ENCODE data around the gene GLIS1. TPM values are rescaled to one million over a fixed set of nuclear protein-coding genes. Genes with fewer than 3 reads are reported as not detected.
A peak's percentile ranks its signal among the peaks of the same experiment; 100 is the strongest.

Gene GLIS1
- total RNA-seq, 2 donors from 2014 or later, result 0.25 to 0.34 TPM

GRCh38 chr1:53738205-53739108, 507 bp downstream of the GLIS1 start:
- no peak for ATAC-seq

DNA sequence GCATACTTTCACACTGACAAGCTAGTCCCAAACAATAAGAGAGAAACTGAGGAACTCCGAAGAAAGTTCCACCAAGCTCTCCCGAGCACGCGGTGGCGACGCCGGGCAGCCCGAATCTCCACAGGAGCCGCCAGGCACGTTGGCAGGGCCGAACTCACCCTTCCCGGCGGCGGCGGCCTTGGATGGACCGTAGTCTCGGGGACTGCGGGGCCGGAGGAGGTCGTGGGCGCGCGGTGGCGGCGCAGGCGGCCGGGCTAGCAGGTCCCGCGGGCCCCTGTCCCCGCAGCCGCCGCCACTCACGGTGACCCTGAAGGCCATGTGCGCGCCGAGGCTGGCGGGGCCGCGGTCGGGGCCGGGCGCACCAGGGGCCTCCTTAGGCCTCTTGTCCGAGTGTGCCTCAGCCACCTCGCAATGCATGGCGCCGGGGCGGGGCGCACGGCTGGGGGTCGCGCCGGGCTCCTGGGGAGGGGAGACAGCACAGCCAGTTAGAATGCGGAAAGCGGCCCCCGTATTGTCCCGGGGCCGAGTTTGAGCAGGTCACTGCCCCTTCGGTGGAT, 1.2 kb downstream of the GLIS1 start:
- intact Hi-C loops (cut with DNase I, micrococcal nuclease), result no loop called here
- peak in 1 of 2 donors; percentile 7 for DNase-seq

More at GRCh38 chr1:53738205-53739108, 507 bp downstream of the GLIS1 start:
- DNase-seq, result peak in 1 of 2 donors; percentile 11
- intact Hi-C loops (cut with DNase I, micrococcal nuclease), result no loop called here

DNA sequence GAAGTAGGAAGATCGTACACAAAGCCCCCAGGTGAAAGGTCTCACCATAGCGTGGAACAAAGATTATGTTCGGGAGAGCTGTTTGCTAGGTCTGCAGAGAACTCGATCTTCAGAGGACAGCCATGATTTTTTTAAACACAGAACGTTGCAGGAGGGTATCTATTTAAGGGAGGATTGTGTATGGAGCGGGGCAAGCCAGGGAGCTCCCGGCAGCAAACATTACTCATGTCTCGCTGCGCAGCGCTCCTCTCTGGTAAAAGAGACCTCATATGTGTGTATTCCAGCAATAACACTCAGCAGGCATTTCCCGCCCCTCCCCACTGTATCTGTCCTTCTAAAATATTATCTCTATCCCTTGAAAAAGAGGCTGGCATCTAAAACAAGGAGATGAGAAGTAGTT, 2.7 kb downstream of the GLIS1 start:
- intact Hi-C loops (cut with DNase I, micrococcal nuclease), result no loop called here
- no peak for ATAC-seq
- DNase-seq, result no peak

More for the DNA sequence above, 1.2 kb downstream of the GLIS1 start:
- ATAC-seq, result no peak

GRCh38 chr1:53735681-53736080, 3.3 kb downstream of the GLIS1 start:
- ATAC-seq (no peak), DNase-seq (no peak)
- intact Hi-C loops (cut with DNase I, micrococcal nuclease), result no loop called here

DNA sequence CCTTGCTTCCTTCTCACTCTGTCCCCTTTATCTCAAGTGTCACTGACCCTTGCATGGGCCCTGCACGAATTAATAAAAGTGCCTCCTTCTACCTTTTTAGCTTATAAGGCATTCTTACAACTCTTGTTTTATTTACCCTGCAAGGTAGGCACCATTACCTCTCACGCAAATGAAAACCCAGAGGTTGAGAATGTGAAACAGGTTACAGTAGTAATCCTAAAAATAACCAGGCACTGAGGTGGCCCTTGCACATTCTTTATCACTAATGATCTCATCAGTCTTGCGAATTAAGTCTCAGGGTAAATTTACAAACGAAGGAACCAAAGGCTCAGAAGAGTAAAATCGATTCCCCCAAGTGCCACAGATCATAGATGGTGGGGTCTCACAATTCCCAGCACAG, 3.7 kb downstream of the GLIS1 start:
- DNase-seq (no peak), ATAC-seq (no peak)
- intact Hi-C loops (cut with DNase I, micrococcal nuclease), result no loop called here

- ATAC-seq (no peak), DNase-seq (no peak)
- intact Hi-C loops (cut with DNase I, micrococcal nuclease), result no loop called here
These were observed 4.2 kb downstream of the GLIS1 start for GRCh38 chr1:53734650-53735211.

DNA sequence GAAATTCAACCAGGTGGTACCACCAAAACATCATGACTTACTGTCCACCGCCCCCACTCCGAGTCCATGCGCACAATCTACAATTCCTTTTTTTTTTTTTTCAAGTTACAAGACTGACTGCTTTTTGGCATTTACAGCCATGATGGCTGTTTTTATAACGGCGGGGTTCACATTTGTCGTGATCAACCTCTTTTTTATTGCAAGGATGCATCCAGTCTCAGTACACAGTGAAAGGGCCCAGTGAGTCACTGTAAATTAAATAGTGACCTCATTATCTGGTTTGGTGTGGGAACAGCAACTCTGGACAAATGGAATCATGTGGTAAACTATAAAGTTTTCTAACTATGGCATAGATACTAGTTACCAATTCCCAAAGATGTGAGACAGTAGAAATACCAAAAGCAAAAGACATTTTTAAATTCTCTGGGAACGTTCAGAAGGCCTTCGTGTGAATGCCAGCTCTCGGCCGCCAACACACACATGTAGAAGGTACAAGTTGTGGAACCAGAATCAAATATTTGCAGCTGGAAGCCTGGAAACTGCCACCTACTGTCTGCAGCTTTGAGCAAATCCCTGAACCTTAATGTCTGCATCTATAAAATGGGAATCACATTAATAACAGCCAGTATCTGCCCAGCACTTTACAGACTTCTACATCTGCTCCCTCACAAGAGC, 4.9 kb downstream of the GLIS1 start:
- intact Hi-C loops (cut with DNase I, micrococcal nuclease), result no loop called here
- DNase-seq (no peak), ATAC-seq (no peak)

DNA sequence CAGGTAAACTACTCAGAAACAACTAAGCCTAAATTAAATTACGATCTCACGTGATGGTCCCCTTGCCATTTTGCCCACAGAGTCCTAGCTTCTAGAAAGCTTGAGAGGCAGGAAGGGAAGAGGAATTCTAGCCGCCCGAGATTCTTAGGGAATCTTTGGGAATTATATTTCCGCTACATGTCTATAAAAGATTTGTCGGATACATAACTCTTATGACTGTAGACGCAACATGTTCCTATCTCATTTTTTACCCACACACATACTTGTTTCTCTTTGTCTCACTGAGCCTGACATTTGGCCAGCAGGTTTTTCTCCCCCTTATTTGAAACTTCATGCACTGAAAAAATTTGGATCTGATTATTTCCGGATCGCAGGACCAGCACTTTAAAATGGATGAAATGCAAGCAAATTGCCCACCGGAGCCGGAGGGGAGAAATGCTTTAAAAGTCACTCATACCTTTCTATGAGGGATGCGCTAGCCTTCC, 5.5 kb downstream of the GLIS1 start:
- ATAC-seq (no peak), DNase-seq (no peak)
- intact Hi-C loops (cut with DNase I, micrococcal nuclease), result no loop called here

- intact Hi-C loops (cut with DNase I, micrococcal nuclease), result no loop called here
- DNase-seq (no peak), ATAC-seq (no peak)
These were observed 6.0 kb downstream of the GLIS1 start for GRCh38 chr1:53732912-53733317.

GRCh38 chr1:53732409-53732808, 6.6 kb downstream of the GLIS1 start:
- intact Hi-C loops (cut with DNase I, micrococcal nuclease), result no loop called here
- ATAC-seq (no peak), DNase-seq (no peak)

DNA sequence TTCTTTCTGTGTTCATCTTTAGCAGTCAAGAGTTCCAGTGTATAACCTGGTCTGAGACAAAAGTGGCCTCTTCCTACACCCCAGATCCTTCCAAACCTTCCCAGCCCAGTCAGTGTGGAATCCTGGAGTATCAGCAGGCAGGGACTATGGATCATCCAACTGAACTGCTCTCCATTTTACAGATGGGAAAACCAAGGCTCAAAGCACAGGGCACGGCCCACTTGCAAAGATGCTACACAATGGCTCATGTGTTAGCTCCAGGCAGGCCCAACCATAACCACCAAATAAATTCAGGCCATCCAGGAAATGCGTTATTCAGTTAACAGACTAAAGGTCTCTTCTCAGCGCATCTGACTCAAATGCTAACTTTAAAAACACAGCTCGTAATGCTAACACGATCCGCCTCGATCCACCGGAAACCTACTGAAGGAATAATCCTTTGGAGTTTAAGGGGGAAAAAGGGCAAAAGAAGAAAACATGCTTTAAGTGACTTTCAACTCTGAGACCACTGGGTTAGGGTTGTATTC, 7.1 kb downstream of the GLIS1 start:
- no peak for ATAC-seq
- intact Hi-C loops (cut with DNase I, micrococcal nuclease), result no loop called here
- DNase-seq, result no peak

GRCh38 chr1:53731043-53731600, 7.8 kb downstream of the GLIS1 start:
- DNase-seq (no peak), ATAC-seq (no peak)
- intact Hi-C loops (cut with DNase I, micrococcal nuclease), result no loop called here

DNA sequence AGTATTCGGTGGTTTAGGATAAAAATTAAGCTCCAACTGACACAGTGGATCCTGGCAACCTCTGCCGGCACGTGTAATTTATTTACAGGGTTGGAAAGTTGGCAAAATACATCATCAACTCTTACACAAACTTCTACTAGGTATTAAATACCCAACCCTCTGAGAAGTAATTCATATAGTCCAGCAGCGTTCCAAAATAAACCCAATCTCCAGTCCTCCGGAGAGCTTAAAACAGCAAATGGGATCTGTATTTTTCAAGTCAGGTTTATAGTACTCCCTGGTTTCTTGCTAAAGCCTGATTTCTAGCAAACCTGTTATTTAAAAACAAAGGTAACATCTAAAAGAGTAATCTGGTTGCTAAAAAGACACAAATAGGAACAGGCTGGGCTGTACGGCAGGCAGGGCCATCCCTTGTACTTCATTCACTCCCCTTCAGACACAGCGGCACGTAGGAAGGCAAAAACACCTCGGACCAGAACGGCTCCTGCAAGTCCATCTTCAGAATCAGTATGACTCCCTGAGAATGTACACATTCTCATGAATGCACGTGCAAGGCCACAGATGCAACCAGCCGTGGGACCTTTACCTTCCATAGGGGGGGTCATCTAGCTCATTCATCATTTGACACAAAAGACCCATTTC, 8.6 kb downstream of the GLIS1 start:
- DNase-seq (no peak), ATAC-seq (no peak)
- intact Hi-C loops (cut with DNase I, micrococcal nuclease), result no loop called here

GRCh38 chr1:53729456-53730223, 9.3 kb downstream of the GLIS1 start:
- ATAC-seq, result no peak
- DNase-seq, result no peak
- intact Hi-C loops (cut with DNase I, micrococcal nuclease), result no loop called here

DNA sequence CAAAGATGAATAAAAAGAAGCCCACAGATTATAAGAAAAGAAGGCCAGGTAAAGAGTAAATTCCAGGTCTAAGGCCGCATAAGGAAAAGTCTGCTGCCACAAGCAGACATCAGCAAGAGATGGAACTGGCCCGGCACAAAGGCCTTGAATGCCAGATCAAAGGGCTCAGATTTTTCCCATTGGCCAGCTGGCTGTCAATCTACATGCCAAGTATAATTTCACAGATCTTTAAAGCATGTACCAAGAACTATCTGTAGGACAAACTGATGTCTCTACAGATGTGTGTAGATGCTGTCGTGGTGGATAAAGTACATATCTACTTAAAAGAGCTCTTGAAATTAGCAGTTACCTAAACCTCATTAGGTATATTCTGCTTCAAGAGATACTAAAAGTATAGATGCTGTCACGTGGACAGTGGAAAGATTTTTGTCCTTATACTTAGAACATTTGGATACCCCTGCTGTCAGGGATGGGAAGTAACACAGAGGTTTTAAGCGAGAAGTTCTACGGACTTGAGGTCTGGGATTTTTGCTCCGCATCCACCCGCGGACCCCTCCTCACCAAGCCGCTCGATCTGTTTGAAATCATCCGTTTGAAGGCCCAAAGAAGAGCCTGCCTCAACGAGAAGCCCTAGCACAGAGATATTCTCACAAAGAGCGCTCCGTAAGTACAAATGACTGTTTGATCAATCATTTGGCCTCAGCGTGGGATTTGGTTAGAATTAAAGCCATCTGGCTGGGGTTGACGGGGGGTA, 10.1 kb downstream of the GLIS1 start:
- ATAC-seq (no peak), DNase-seq (no peak)
- intact Hi-C loops (cut with DNase I, micrococcal nuclease), result no loop called here

- DNase-seq (no peak), ATAC-seq (no peak)
- intact Hi-C loops (cut with DNase I, micrococcal nuclease), result no loop called here
These were observed 10.8 kb downstream of the GLIS1 start for GRCh38 chr1:53728196-53728595.

DNA sequence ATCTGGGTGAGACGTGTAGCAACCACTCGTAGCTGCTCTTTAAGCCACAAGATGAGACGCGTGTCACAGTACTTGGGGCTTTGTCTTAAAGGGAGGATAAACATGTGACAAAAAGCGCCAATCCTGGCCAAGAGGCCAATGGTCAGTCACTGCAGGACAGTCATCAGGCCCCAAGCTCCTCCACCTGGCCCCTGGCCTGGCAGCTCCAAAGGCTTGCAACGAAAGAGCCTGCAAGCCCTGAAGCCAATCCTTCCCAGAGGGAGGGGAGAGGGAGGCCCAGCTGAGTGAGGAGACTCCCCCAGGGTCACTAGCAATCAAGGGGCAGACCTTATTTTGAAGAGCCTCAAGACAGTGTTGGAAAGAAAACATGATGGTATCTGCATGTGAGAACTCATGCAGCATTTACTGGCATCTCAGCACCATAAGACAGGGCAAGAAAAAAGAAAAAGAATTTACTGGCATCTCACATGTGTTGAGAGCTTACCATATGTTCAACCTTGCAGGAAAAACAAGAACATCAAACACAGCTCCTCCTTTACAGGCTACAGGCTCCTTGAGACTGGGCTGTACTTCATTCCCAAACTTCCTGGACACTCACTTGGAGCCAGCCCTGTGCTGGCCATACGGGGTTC, 11.4 kb downstream of the GLIS1 start:
- DNase-seq, result no peak
- no peak for ATAC-seq
- intact Hi-C loops (cut with DNase I, micrococcal nuclease), result no loop called here
